ENCODE data around the gene SLC38A1. TPM values are rescaled to one million over a fixed set of nuclear protein-coding genes. Genes with fewer than 3 reads are reported as not detected.
A peak's percentile ranks its signal among the peaks of the same experiment; 100 is the strongest.

Gene SLC38A1
- polyA plus RNA-seq, 1 experiment = 136 TPM

GRCh38 chr12:46265102-46265501 is 3.7 kb downstream of the SLC38A1 start:
- no peak for DNase-seq (ENCODE audit: low read depth, low spot score)
- peaks cover 4% of the 10 kb centered on the region; the same call in 1 of the 2 replicates for H3K9me3 ChIP-seq (ENCODE audit: control insufficient read depth, insufficient read depth, low read length)
- no peak for TF ChIP-seq CTCF (IDR thresholded peaks at IDR 0.05; ENCODE audit: low read depth, low read length)
- ChIA-PET POLR2A (no interaction called here), CTCF (no interaction called here)
- H3K4me3 ChIP-seq (ENCODE audit: low read depth, low read length) = peak overlapping the region; percentile 87
- no peak overlapping the region for H3K27ac ChIP-seq (ENCODE audit: low read depth, low read length)
- H3K27me3 ChIP-seq (ENCODE audit: control insufficient read depth, insufficient read depth, low read length) = no peaks in the 10 kb centered on the region

GRCh38 chr12:46264057-46264456 is 4.8 kb downstream of the SLC38A1 start:
- CTCF ChIA-PET = interaction anchor here (1.6 to 1.9 kb wide), 2 partner anchors 39 to 139 kb away, joined by 5 to 8 read pairs; no protein-coding TSS in a partner anchor

GRCh38 chr12:46263140-46264016 is 5.5 kb downstream of the SLC38A1 start:
- H3K27ac ChIP-seq (ENCODE audit: low read depth, low read length) = no peak overlapping the region

More at GRCh38 chr12:46264057-46264456, 4.8 kb downstream of the SLC38A1 start:
- DNase-seq (ENCODE audit: low read depth, low spot score) = no peak
- Histone ChIP-seq H3K27ac (ENCODE audit: low read depth, low read length) (no peak overlapping the region), H3K27me3 (ENCODE audit: control insufficient read depth, insufficient read depth, low read length) (no peaks in the 10 kb centered on the region), H3K9me3 (ENCODE audit: control insufficient read depth, insufficient read depth, low read length) (peaks cover 4% of the 10 kb centered on the region; the same call in 1 of the 2 replicates), H3K4me3 (ENCODE audit: low read depth, low read length) (no peak overlapping the region)
- POLR2A ChIA-PET = no interaction called here
- no peak for TF ChIP-seq CTCF (IDR thresholded peaks at IDR 0.05; ENCODE audit: low read depth, low read length)

GRCh38 chr12:46261646-46262045 is 7.2 kb downstream of the SLC38A1 start:
- no peak for DNase-seq (ENCODE audit: low read depth, low spot score)
- CTCF ChIA-PET = no interaction called here
- Histone ChIP-seq H3K27me3 (ENCODE audit: control insufficient read depth, insufficient read depth, low read length) (no peaks in the 10 kb centered on the region), H3K4me3 (ENCODE audit: low read depth, low read length) (no peak overlapping the region), H3K27ac (ENCODE audit: low read depth, low read length) (no peak overlapping the region), H3K9me3 (ENCODE audit: control insufficient read depth, insufficient read depth, low read length) (no peaks in the 10 kb centered on the region)
- no peak for TF ChIP-seq CTCF (IDR thresholded peaks at IDR 0.05; ENCODE audit: low read depth, low read length)
- POLR2A ChIA-PET = interaction anchor here (0.7 kb wide), 1 partner anchor 295 kb away, joined by 4 read pairs; no protein-coding TSS in a partner anchor

More at GRCh38 chr12:46263140-46264016, 5.5 kb downstream of the SLC38A1 start:
- CTCF ChIA-PET = interaction anchor here (1.0 to 1.9 kb wide), 4 partner anchors 13 to 138 kb away, joined by 3 to 8 read pairs (median 4); no protein-coding TSS in a partner anchor
- Histone ChIP-seq H3K27me3 (ENCODE audit: control insufficient read depth, insufficient read depth, low read length) (no peaks in the 10 kb centered on the region), H3K4me3 (ENCODE audit: low read depth, low read length) (no peak overlapping the region), H3K9me3 (ENCODE audit: control insufficient read depth, insufficient read depth, low read length) (peaks cover under 1% of the 10 kb centered on the region; the same call in 1 of the 2 replicates)
- POLR2A ChIA-PET = no interaction called here
- TF ChIP-seq CTCF (IDR thresholded peaks at IDR 0.05; ENCODE audit: low read depth, low read length) = peak; percentile 40
- DNase-seq (ENCODE audit: low read depth, low spot score) = no peak

- POLR2A ChIA-PET = no interaction called here
- CTCF ChIA-PET = interaction anchor here (0.9 kb wide), 1 partner anchor 136 kb away, joined by 3 read pairs; no protein-coding TSS in a partner anchor
- H3K9me3 ChIP-seq (ENCODE audit: control insufficient read depth, insufficient read depth, low read length) = no peaks in the 10 kb centered on the region
- H3K27ac ChIP-seq (ENCODE audit: low read depth, low read length) = peak overlapping the region; percentile 88
- H3K27me3 ChIP-seq (ENCODE audit: control insufficient read depth, insufficient read depth, low read length) = no peaks in the 10 kb centered on the region
- H3K4me3 ChIP-seq (ENCODE audit: low read depth, low read length) = peak overlapping the region; percentile 39
- TF ChIP-seq CTCF (IDR thresholded peaks at IDR 0.05; ENCODE audit: low read depth, low read length) = no peak
- no peak for DNase-seq (ENCODE audit: low read depth, low spot score)
Observed at GRCh38 chr12:46260913-46261476, 7.8 kb downstream of the SLC38A1 start.
